ENCODE measurements around the gene SGMS1. TPM values are rescaled to one million over a fixed set of nuclear protein-coding genes. Genes with fewer than 3 reads are reported as not detected.

SGMS1 gene
- polyA plus RNA-seq, 1 donor from 2014 or later: 8.0 TPM

DNA sequence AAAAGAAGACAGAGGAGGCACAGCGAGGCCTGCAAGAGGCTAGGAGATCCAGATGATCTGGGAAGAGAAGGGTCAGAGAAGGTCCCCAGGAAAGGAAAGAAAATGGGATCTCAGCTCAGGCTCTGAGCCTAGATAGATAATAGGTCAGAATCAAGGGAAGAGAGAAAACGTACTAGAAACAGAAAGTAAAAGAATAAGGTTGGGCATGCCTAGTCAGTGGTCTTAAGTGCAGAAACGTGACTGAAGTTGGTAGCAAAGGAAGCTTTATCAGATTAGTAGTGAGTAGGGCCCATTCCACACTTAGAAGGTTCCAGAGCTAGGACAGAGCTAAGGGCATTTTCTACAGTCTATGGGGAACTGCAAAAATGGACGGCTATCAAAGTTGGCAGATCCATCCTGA lies 287.6 kb downstream of the SGMS1 start:
- Histone ChIP-seq H3K9ac (ENCODE audit: low read length) (no peak overlapping the region), H3K27ac (ENCODE audit: low read length) (no peak overlapping the region), H3K9me3 (ENCODE audit: low read length) (no peaks in the 10 kb centered on the region)

DNA sequence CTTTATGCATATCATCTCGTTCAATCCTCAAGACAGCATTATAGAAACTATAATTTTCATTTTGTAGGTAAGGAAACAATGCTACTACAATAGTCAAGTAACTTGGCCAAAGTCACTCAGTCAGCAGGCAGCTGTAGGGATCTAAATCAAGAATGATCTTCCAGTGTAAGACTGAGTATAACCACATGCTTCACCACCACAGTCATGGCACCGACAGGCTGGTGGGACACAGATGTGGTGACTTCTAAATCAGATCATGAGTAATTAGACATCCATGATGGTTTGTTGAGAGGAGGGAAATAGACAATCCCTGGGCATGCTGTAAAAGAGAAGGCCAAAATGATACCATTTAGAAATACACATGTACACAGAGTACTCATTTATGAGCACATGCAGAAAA lies 288.4 kb downstream of the SGMS1 start:
- Histone ChIP-seq H3K9me2 (ENCODE audit: insufficient read depth, low read length) (no peaks in the 10 kb centered on the region), H3F3A (ENCODE audit: insufficient read depth, low read length, poor library complexity, severe bottlenecking) (no peaks in the 10 kb centered on the region), H3K27ac (ENCODE audit: low read length) (no peak overlapping the region), H3K9me3 (ENCODE audit: low read length) (no peaks in the 10 kb centered on the region), H3K27me3 (ENCODE audit: insufficient read depth, low read depth, low read length) (no peaks in the 10 kb centered on the region), H3K4me2 (ENCODE audit: low read length) (no peak overlapping the region), H3K36me3 (ENCODE audit: insufficient read depth, low read length) (no peaks in the 10 kb centered on the region), H2AFZ (ENCODE audit: low read depth, low read length) (no peak overlapping the region), H3K4me3 (ENCODE audit: low read length) (no peak overlapping the region), H3K9ac (ENCODE audit: low read length) (no peak overlapping the region), H4K20me1 (ENCODE audit: insufficient read depth) (no peaks in the 10 kb centered on the region), H3K79me2 (replicated peaks; ENCODE audit: insufficient read depth, low read length) (no peaks in the 10 kb centered on the region)
- TF ChIP-seq, protein P1, sequence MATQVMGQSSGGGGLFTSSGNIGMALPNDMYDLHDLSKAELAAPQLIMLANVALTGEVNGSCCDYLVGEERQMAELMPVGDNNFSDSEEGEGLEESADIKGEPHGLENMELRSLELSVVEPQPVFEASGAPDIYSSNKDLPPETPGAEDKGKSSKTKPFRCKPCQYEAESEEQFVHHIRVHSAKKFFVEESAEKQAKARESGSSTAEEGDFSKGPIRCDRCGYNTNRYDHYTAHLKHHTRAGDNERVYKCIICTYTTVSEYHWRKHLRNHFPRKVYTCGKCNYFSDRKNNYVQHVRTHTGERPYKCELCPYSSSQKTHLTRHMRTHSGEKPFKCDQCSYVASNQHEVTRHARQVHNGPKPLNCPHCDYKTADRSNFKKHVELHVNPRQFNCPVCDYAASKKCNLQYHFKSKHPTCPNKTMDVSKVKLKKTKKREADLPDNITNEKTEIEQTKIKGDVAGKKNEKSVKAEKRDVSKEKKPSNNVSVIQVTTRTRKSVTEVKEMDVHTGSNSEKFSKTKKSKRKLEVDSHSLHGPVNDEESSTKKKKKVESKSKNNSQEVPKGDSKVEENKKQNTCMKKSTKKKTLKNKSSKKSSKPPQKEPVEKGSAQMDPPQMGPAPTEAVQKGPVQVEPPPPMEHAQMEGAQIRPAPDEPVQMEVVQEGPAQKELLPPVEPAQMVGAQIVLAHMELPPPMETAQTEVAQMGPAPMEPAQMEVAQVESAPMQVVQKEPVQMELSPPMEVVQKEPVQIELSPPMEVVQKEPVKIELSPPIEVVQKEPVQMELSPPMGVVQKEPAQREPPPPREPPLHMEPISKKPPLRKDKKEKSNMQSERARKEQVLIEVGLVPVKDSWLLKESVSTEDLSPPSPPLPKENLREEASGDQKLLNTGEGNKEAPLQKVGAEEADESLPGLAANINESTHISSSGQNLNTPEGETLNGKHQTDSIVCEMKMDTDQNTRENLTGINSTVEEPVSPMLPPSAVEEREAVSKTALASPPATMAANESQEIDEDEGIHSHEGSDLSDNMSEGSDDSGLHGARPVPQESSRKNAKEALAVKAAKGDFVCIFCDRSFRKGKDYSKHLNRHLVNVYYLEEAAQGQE (IDR thresholded peaks at IDR 0.05; ENCODE audit: borderline replicate concordance): no peak
- TF ChIP-seq EP300 (conservative IDR thresholded peaks at IDR 0.05; ENCODE audit: poor library complexity, severe bottlenecking) (no peak), EZH2 (IDR thresholded peaks at IDR 0.05; ENCODE audit: borderline replicate concordance, insufficient read depth, low read length, poor library complexity, severe bottlenecking) (no peak), SMC3 (conservative IDR thresholded peaks at IDR 0.05; ENCODE audit: poor library complexity) (no peak), POLR2AphosphoS5 (IDR thresholded peaks at IDR 0.05) (no peak), MXI1 (conservative IDR thresholded peaks at IDR 0.05; ENCODE audit: poor library complexity, severe bottlenecking) (no peak), TAF1 (IDR thresholded peaks at IDR 0.05; ENCODE audit: low read depth) (no peak), RAD21 (conservative IDR thresholded peaks at IDR 0.05) (no peak)
- TF ChIP-seq, protein P2, sequence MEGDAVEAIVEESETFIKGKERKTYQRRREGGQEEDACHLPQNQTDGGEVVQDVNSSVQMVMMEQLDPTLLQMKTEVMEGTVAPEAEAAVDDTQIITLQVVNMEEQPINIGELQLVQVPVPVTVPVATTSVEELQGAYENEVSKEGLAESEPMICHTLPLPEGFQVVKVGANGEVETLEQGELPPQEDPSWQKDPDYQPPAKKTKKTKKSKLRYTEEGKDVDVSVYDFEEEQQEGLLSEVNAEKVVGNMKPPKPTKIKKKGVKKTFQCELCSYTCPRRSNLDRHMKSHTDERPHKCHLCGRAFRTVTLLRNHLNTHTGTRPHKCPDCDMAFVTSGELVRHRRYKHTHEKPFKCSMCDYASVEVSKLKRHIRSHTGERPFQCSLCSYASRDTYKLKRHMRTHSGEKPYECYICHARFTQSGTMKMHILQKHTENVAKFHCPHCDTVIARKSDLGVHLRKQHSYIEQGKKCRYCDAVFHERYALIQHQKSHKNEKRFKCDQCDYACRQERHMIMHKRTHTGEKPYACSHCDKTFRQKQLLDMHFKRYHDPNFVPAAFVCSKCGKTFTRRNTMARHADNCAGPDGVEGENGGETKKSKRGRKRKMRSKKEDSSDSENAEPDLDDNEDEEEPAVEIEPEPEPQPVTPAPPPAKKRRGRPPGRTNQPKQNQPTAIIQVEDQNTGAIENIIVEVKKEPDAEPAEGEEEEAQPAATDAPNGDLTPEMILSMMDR (IDR thresholded peaks at IDR 0.05; ENCODE audit: poor library complexity, severe bottlenecking): no peak

More for the DNA sequence above, 287.6 kb downstream of the SGMS1 start:
- Histone ChIP-seq H3K4me2 (ENCODE audit: low read length) (no peak overlapping the region), H3K36me3 (ENCODE audit: insufficient read depth, low read length) (no peaks in the 10 kb centered on the region), H3K79me2 (replicated peaks; ENCODE audit: insufficient read depth, low read length) (no peaks in the 10 kb centered on the region), H3K9me2 (ENCODE audit: insufficient read depth, low read length) (no peaks in the 10 kb centered on the region), H3F3A (ENCODE audit: insufficient read depth, low read length, poor library complexity, severe bottlenecking) (no peaks in the 10 kb centered on the region), H3K4me3 (ENCODE audit: low read length) (no peak overlapping the region), H3K27me3 (ENCODE audit: insufficient read depth, low read depth, low read length) (no peaks in the 10 kb centered on the region), H2AFZ (ENCODE audit: low read depth, low read length) (no peak overlapping the region), H4K20me1 (ENCODE audit: insufficient read depth) (no peaks in the 10 kb centered on the region)
- TF ChIP-seq MXI1 (conservative IDR thresholded peaks at IDR 0.05; ENCODE audit: poor library complexity, severe bottlenecking) (no peak), TAF1 (IDR thresholded peaks at IDR 0.05; ENCODE audit: low read depth) (no peak), POLR2AphosphoS5 (IDR thresholded peaks at IDR 0.05) (no peak), EP300 (conservative IDR thresholded peaks at IDR 0.05; ENCODE audit: poor library complexity, severe bottlenecking) (no peak)

Data from neural cell (in vitro differentiated cells).